Left lung (tissue), 10 donors: ENCODE data around the gene COPRS. TPM values are rescaled to one million over a fixed set of nuclear protein-coding genes. Genes with fewer than 3 reads are reported as not detected.
"Not testable (repeated sequence)": the region's sequence is repeated elsewhere in the genome, so short reads cannot be mapped to it uniquely, and the experiment has no call there.

Experiments used
- ATAC-seq: fragments of 200-7000 bp; cut with Tn5 transposase; one replicate; pipeline ENCODE4 v1.9.1; 2020; ENCODE audit warnings: moderate library complexity
- DNase-seq, 4 donors: peaks; one replicate each; pipeline ENCODE4 v3.0.0-alpha.2; 2013 to 2020
- H3K27ac ChIP-seq, 2 donors: fragments of 200-600 bp; sonication (generic) in 1 of 2; one replicate each; pipeline versions ENCODE4 v1.5.0 to v1.8.0; 2020 to 2021
- H3K27me3 ChIP-seq, 2 donors: fragments of 200-600 bp; sonication (generic) in 1 of 2; one replicate each; pipeline versions ENCODE4 v1.5.0 to v1.8.0; 2020 to 2021
- H3K36me3 ChIP-seq, 2 donors: fragments of 200-600 bp; sonication (generic) in 1 of 2; one replicate each; pipeline versions ENCODE4 v1.5.0 to v1.8.0; 2020 to 2021
- H3K4me1 ChIP-seq, 2 donors: fragments of 200-600 bp; one replicate each; pipeline ENCODE4 v1.8.0; 2021
- H3K4me3 ChIP-seq, 2 donors: fragments of 200-600 bp; sonication (generic) in 1 of 2; one replicate each; pipeline versions ENCODE4 v1.5.0 to v1.8.0; 2020 to 2021; ENCODE audit warnings: mild to moderate bottlenecking in 1 of 2
- H3K9me3 ChIP-seq, 2 donors: fragments of 200-600 bp; sonication (generic) in 1 of 2; one replicate each; pipeline versions ENCODE4 v1.5.0 to v1.8.0; 2020 to 2021
- intact Hi-C, 2 donors: fragments of 100-400 bp; cut with DNase I; formaldehyde crosslinking; loops; one replicate each; pipeline versions ENCODE4 v1.11.2 to v1.14.2; 2022
- polyA plus RNA-seq, 6 donors: library from polyadenylated mRNA; unstranded; fragments of 120-200 nt; gene quantifications; one replicate each; pipeline ENCODE4 v1.2.1, GENCODE V29; 2013; ENCODE audit not compliant: insufficient read length in 6 of 6
- total RNA-seq, 2 donors: library from RNA; stranded (reverse); fragmentation: NEBNext Ultra II Directional; extraction: Animal tissue kit (Norgen Biotek cat#: 25700); gene quantifications; one replicate each; pipeline ENCODE4 v1.2.1, GENCODE V29; 2021
- TF ChIP-seq, protein P1 (sequence below), 2 donors: fragments of 200-600 bp; sonication (generic) in 1 of 2; IDR thresholded peaks; one replicate each; pipeline versions ENCODE4 v1.5.0 to v1.8.0; 2021; ENCODE audit warnings: antibody characterized with exemption in 2 of 2
- donor health status: DM: no; HTN: yes; CAD: no.
- donor health status: DM: no; HTN: no; CAD: no.

The COPRS gene
- total and polyA plus RNA-seq, 8 donors = 32.8 to 44.0 (median 35.4) TPM

DNA sequence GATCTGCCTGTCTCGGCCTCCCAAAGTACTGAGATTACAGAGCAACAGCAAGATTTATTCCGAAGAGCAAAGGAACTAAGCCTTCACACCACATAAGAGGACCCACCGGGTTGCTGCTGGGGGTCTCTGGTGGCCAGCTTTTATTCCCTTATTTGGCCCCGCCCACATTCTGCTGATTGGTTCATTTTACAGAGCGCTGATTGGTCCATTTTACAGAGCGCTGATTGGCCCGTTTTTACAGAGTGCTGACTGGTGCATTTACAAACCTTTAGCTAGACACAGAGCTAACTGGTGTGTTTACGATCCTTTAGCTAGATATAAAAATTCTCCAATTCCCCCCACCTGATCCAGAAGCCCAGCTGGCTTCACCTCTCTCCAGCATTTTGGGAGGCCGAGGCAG is 26.3 kb downstream of the COPRS start:
- DNase-seq = no peak
- intact Hi-C loops = no loop called here
- no peaks in the 10 kb centered on the region for H3K36me3 ChIP-seq
- no peaks in the 10 kb centered on the region for H3K4me1 ChIP-seq
- H3K27ac ChIP-seq = no peak overlapping the region
- no peak overlapping the region for H3K4me3 ChIP-seq
- TF ChIP-seq, protein P1, sequence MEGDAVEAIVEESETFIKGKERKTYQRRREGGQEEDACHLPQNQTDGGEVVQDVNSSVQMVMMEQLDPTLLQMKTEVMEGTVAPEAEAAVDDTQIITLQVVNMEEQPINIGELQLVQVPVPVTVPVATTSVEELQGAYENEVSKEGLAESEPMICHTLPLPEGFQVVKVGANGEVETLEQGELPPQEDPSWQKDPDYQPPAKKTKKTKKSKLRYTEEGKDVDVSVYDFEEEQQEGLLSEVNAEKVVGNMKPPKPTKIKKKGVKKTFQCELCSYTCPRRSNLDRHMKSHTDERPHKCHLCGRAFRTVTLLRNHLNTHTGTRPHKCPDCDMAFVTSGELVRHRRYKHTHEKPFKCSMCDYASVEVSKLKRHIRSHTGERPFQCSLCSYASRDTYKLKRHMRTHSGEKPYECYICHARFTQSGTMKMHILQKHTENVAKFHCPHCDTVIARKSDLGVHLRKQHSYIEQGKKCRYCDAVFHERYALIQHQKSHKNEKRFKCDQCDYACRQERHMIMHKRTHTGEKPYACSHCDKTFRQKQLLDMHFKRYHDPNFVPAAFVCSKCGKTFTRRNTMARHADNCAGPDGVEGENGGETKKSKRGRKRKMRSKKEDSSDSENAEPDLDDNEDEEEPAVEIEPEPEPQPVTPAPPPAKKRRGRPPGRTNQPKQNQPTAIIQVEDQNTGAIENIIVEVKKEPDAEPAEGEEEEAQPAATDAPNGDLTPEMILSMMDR (IDR thresholded peaks at IDR 0.05) = no peak
- ATAC-seq = no peak
- H3K27me3 ChIP-seq = no peaks in the 10 kb centered on the region
- no peaks in the 10 kb centered on the region for H3K9me3 ChIP-seq

GRCh38 chr17:31830971-31831858 is 27.8 kb downstream of the COPRS start:
- H3K4me3 ChIP-seq = no peak overlapping the region
- H3K9me3 ChIP-seq = no peaks in the 10 kb centered on the region
- no peaks in the 10 kb centered on the region for H3K27me3 ChIP-seq
- no peaks in the 10 kb centered on the region for H3K4me1 ChIP-seq
- no peak overlapping the region for H3K27ac ChIP-seq
- no peak for DNase-seq
- H3K36me3 ChIP-seq = no peaks in the 10 kb centered on the region
- TF ChIP-seq, protein P1 (IDR thresholded peaks at IDR 0.05) = no peak
- intact Hi-C loops = no loop called here
- ATAC-seq = no peak

DNA sequence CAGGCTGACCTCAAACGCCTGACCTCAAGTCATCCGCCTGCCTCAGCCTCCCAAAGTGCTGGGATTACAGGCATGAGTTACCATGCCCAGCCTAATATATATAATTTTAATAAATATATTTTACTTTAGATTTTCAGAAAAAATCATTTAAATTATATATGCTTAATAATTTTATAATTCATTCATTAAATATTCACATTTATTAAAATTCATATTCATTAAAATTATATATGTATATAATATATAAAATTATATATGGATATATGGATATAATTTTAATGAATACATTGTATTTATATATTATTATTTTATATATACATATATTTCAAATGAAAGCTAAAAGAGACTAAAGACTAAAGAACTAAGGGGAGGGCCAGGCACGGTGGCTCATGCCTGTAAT is 29.4 kb downstream of the COPRS start:
- DNase-seq (no peak), ATAC-seq (no peak)
- no peak overlapping the region for H3K4me3 ChIP-seq
- no peaks in the 10 kb centered on the region for H3K27me3 ChIP-seq
- TF ChIP-seq, protein P1 (IDR thresholded peaks at IDR 0.05) = no peak
- no peaks in the 10 kb centered on the region for H3K4me1 ChIP-seq
- intact Hi-C loops = no loop called here
- no peaks in the 10 kb centered on the region for H3K9me3 ChIP-seq
- no peak overlapping the region for H3K27ac ChIP-seq
- no peaks in the 10 kb centered on the region for H3K36me3 ChIP-seq

GRCh38 chr17:31828955-31829354 is 30.1 kb downstream of the COPRS start:
- H3K9me3 ChIP-seq, H3K4me1 ChIP-seq, DNase-seq, H3K27ac ChIP-seq, ATAC-seq, H3K27me3 ChIP-seq, H3K4me3 ChIP-seq, H3K36me3 ChIP-seq, intact Hi-C loops: not testable (repeated sequence)

DNA sequence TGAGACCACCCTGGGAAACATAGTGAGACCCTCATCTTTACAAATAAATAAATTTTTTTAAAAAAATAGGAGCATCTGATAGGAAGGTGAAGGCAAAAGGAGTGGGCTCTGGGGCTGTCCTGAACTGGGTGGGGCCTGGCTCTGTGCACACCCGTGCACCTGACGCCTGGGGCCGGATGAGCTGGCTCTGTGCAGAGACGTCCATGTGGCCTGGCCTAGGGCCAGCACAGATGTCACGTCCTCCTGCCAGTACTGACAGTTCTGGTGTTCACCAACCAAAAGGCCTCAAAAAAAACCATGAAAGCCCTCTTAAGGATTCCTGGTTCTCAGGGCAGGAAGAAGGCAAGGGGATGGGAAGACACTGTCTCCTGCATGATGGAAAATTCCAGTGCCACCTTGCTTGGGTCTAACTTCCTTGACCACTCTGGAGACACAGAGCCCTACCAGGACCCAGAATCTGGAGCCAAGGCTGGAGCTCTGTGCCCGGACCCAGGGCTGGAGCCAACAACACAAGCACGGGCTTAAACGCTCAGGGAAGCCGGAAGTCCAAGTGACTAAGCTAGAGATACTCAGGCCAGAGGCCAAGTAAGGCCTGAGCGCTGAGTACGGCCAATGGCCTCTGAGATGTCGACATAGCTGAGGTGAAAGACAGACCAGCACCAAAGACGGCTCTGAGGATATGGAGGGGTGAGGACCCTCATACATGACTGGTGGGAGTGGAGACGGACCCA is 32.9 kb downstream of the COPRS start:
- ATAC-seq (no peak), DNase-seq (peak in 1 of 4 donors; percentile 9)
- TF ChIP-seq, protein P1 (IDR thresholded peaks at IDR 0.05) = no peak
- Histone ChIP-seq H3K9me3 (no peaks in the 10 kb centered on the region), H3K27me3 (no peaks in the 10 kb centered on the region), H3K27ac (no peak overlapping the region), H3K4me1 (no peaks in the 10 kb centered on the region), H3K4me3 (no peak overlapping the region), H3K36me3 (no peaks in the 10 kb centered on the region)
- intact Hi-C loops = no loop called here
